Testis (tissue), 2 donors: Measurements from ENCODE around the gene BASP1.

Source experiments
- CTCF ChIP-seq, 3 experiments: fragments of 450-650 bp in 2 of 3; fragments of 200-600 bp in 1 of 3; sonication (generic) in 1 of 3; IDR thresholded peaks; one replicate each; pipeline ENCODE4 v1.5.1; 2016 to 2019; ENCODE audit warnings: antibody characterized with exemption in 3 of 3, mild to moderate bottlenecking in 2 of 3, moderate library complexity in 1 of 3
- POLR2A ChIP-seq: fragments of 450-650 bp; IDR thresholded peaks from one replicate; pipeline ENCODE4 v1.6.1; 2017; ENCODE audit warnings: antibody characterized with exemption, mild to moderate bottlenecking, moderate library complexity

- no peak for TF ChIP-seq CTCF (IDR thresholded peaks at IDR 0.05)
- no peak for TF ChIP-seq POLR2A
Measured at GRCh38 chr5:17283121-17283415, 65.6 kb downstream of the BASP1 start.
